Sigmoid colon (tissue), 4 donors: ENCODE measurements around the gene TRPM2.

Experiments used
- POLR2A ChIP-seq, 2 donors: fragments of 450-650 bp; IDR thresholded peaks; one replicate each; pipeline ENCODE4 v1.6.1; 2016; ENCODE audit warnings: antibody characterized with exemption in 2 of 2, mild to moderate bottlenecking in 2 of 2, moderate library complexity in 2 of 2
- POLR2AphosphoS5 ChIP-seq, 4 donors: sonication (generic); formaldehyde crosslinking; IDR thresholded peaks; one replicate each; pipeline ENCODE4 v1.6.1; 2017; ENCODE audit warnings: antibody characterized with exemption in 4 of 4

DNA sequence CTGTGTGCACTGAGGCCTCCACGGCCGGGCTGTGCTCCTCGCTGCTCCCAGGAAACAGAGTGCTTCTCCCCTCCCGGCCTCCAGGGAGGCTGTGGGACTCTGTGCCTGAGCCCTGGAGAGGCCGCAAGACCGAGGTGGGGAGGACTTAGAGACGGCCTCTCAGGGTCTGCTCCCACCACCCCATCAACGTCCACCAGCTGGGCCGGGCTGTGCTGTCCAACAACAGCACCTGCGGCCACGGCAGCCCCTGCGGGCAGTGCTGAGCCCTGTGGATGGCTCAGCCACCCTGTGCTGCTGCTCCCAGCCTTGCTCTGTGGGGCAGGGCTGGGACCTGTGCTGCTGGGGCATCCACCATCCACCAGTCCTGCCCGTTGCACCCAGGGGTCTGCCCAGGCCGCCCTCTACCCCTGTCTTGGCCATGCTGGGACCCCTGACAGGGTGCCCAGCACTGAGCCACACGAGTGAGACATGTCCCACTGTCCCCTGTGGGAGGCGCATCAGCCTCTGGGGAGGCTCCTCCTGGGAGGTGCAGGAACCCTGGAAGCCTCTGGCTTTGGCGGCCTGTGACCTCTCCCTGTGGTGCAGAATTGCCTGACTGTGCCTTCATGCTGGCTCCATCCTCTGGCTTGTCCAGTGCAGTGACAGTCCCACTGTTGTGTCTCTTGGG, 70.7 kb downstream of the TRPM2 start:
- TF ChIP-seq POLR2AphosphoS5 (IDR thresholded peaks at IDR 0.05) (no peak), POLR2A (IDR thresholded peaks at IDR 0.05) (no peak)
